PC-9 (cell line): ENCODE measurements around the gene STEAP3.

ENCODE experiments used
- EZH2 ChIP-seq: fragments of 200-600 bp; sonication (generic); IDR thresholded peaks from 2 replicates; pipeline ENCODE4 v1.8.0; 2017; ENCODE audit warnings: antibody characterized with exemption, low read depth
- TF ChIP-seq, protein P1 (sequence below): fragments of 200-600 bp; sonication (generic); conservative IDR thresholded peaks from 2 replicates; pipeline ENCODE4 v1.6.1; 2017; ENCODE audit warnings: mixed run types, antibody characterized with exemption, mild to moderate bottlenecking, moderate library complexity

DNA sequence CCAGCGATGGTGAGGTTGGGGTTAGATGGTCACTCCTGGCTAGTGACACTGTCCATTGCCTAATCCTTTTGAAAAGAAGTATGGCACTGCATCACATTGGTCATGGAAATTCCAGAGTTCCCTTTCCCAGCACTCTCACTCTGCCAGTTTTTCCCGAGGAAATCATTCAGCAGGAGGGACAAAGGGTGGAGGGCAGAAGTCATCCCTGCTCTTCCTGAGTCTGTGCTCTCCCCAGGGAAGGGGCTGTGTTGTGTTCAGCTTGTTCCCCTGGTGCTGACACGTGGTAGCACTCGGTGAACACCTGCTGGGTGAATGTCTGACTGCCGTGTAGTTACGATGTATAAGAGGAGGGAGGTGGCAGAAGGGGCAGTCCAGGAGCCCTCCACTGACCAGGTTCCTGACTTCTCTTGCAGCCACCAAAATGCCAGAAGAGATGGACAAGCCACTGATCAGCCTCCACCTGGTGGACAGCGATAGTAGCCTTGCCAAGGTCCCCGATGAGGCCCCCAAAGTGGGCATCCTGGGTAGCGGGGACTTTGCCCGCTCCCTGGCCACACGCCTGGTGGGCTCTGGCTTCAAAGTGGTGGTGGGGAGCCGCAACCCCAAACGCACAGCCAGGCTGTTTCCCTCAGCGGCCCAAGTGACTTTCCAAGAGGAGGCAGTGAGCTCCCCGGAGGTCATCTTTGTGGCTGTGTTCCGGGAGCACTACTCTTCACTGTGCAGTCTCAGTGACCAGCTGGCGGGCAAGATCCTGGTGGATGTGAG, 21.6 kb downstream of the STEAP3 start:
- TF ChIP-seq, protein P1, sequence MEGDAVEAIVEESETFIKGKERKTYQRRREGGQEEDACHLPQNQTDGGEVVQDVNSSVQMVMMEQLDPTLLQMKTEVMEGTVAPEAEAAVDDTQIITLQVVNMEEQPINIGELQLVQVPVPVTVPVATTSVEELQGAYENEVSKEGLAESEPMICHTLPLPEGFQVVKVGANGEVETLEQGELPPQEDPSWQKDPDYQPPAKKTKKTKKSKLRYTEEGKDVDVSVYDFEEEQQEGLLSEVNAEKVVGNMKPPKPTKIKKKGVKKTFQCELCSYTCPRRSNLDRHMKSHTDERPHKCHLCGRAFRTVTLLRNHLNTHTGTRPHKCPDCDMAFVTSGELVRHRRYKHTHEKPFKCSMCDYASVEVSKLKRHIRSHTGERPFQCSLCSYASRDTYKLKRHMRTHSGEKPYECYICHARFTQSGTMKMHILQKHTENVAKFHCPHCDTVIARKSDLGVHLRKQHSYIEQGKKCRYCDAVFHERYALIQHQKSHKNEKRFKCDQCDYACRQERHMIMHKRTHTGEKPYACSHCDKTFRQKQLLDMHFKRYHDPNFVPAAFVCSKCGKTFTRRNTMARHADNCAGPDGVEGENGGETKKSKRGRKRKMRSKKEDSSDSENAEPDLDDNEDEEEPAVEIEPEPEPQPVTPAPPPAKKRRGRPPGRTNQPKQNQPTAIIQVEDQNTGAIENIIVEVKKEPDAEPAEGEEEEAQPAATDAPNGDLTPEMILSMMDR: no peak
- TF ChIP-seq EZH2: no peak
